ENCODE results near the gene ATP10B.

GRCh38 chr5:160567031-160567705 is 284.8 kb downstream of the ATP10B start:
- TF ChIP-seq, protein P1, sequence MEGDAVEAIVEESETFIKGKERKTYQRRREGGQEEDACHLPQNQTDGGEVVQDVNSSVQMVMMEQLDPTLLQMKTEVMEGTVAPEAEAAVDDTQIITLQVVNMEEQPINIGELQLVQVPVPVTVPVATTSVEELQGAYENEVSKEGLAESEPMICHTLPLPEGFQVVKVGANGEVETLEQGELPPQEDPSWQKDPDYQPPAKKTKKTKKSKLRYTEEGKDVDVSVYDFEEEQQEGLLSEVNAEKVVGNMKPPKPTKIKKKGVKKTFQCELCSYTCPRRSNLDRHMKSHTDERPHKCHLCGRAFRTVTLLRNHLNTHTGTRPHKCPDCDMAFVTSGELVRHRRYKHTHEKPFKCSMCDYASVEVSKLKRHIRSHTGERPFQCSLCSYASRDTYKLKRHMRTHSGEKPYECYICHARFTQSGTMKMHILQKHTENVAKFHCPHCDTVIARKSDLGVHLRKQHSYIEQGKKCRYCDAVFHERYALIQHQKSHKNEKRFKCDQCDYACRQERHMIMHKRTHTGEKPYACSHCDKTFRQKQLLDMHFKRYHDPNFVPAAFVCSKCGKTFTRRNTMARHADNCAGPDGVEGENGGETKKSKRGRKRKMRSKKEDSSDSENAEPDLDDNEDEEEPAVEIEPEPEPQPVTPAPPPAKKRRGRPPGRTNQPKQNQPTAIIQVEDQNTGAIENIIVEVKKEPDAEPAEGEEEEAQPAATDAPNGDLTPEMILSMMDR (IDR thresholded peaks at IDR 0.05) = no peak
- no peak for TF ChIP-seq POLR2A (IDR thresholded peaks at IDR 0.05)
